Subcutaneous abdominal adipose tissue (tissue), 5 donors: ENCODE measurements around the gene NLRC5.

Experiments used
- H3K27ac ChIP-seq: one replicate; pipeline ENCODE4 v1.7.0; 2013; ENCODE audit warnings: low read depth, mild to moderate bottlenecking, inconsistent platforms, low read length, moderate library complexity
- H3K27me3 ChIP-seq, 5 donors: one replicate each; pipeline ENCODE4 v1.7.0; 2013; ENCODE audit warnings: low read length in 5 of 5, inconsistent platforms in 1 of 5; ENCODE audit not compliant: control insufficient read depth in 5 of 5, insufficient read depth in 4 of 5
- H3K36me3 ChIP-seq, 5 donors: one replicate each; pipeline ENCODE4 v1.7.0; 2013; ENCODE audit warnings: low read length in 5 of 5; ENCODE audit not compliant: control insufficient read depth in 5 of 5, insufficient read depth in 5 of 5
- H3K4me1 ChIP-seq, 5 donors: one replicate each; pipeline ENCODE4 v1.7.0; 2013; ENCODE audit warnings: low read length in 5 of 5, mild to moderate bottlenecking in 3 of 5, moderate library complexity in 1 of 5; ENCODE audit not compliant: control insufficient read depth in 5 of 5, insufficient read depth in 5 of 5
- H3K4me3 ChIP-seq, 5 donors: one replicate each; pipeline ENCODE4 v1.7.0; 2013; ENCODE audit warnings: low read length in 5 of 5, low read depth in 1 of 5
- H3K9ac ChIP-seq, 5 donors: one replicate each; pipeline ENCODE4 v1.7.0; 2013; ENCODE audit warnings: low read length in 5 of 5, mild to moderate bottlenecking in 4 of 5, moderate library complexity in 3 of 5
- H3K9me3 ChIP-seq, 5 donors: one replicate each; pipeline ENCODE4 v1.7.0; 2013; ENCODE audit warnings: low read length in 5 of 5; ENCODE audit not compliant: control insufficient read depth in 5 of 5
- donor health status: healthy.
- donor health status: healthy.
- donor health status: healthy.
- donor health status: healthy.
- donor health status: healthy.

NLRC5 gene

GRCh38 chr16:57091200-57091974 is 102.0 kb downstream of the NLRC5 start:
- no peaks in the 10 kb centered on the region for H3K27me3 ChIP-seq
- peak overlapping the region; percentile 69 for H3K27ac ChIP-seq
- H3K36me3 ChIP-seq: peaks cover 0 to 3% (median 0%) of the 10 kb centered on the region in 5 donors
- H3K4me3 ChIP-seq: peak overlapping the region; percentile 68 to 79 (median 75)
- H3K9ac ChIP-seq: peak overlapping the region in 4 of 5 donors; percentile 71 to 87 (median 78)
- no peaks in the 10 kb centered on the region for H3K9me3 ChIP-seq
- peaks cover 8 to 46% (median 41%) of the 10 kb centered on the region in 5 donors for H3K4me1 ChIP-seq

GRCh38 chr16:57091975-57092785 is 102.8 kb downstream of the NLRC5 start, which contains the start of gene CPNE2:
Gene CPNE2, plus strand, starts transcription at chr16:57092583. Its CDS starts 18,160 bp downstream, at chr16:57110743.
- Histone ChIP-seq H3K27me3 (no peaks in the 10 kb centered on the region), H3K9me3 (no peaks in the 10 kb centered on the region), H3K4me1 (peaks cover 8 to 46% (median 41%) of the 10 kb centered on the region in 5 donors), H3K4me3 (peak within 1 kb of the TSS; percentile 70 to 86 (median 79)), H3K27ac (peak within 1 kb of the TSS; percentile 70), H3K9ac (peak within 1 kb of the TSS; percentile 35 to 87 (median 76)), H3K36me3 (peaks cover 0 to 6% (median 0%) of the 10 kb centered on the region in 5 donors)

GRCh38 chr16:57092786-57093411 is 103.5 kb downstream of the NLRC5 start:
- no peaks in the 10 kb centered on the region for H3K9me3 ChIP-seq
- H3K27ac ChIP-seq: peak overlapping the region; percentile 70
- H3K36me3 ChIP-seq: peaks cover 0 to 8% (median 2%) of the 10 kb centered on the region in 5 donors
- no peaks in the 10 kb centered on the region for H3K27me3 ChIP-seq
- peaks cover 8 to 52% (median 41%) of the 10 kb centered on the region in 5 donors for H3K4me1 ChIP-seq
- peak overlapping the region; percentile 68 to 86 (median 73) for H3K4me3 ChIP-seq
- peak overlapping the region; percentile 30 to 79 (median 66) for H3K9ac ChIP-seq

GRCh38 chr16:57093666-57094564 is 104.6 kb downstream of the NLRC5 start:
- Histone ChIP-seq H3K36me3 (peaks cover 0 to 8% (median 2%) of the 10 kb centered on the region in 5 donors), H3K27me3 (no peaks in the 10 kb centered on the region), H3K4me3 (peak overlapping the region; percentile 68 to 86 (median 73)), H3K9ac (peak overlapping the region; percentile 30 to 79 (median 66)), H3K4me1 (peaks cover 8 to 58% (median 48%) of the 10 kb centered on the region in 5 donors), H3K27ac (peak overlapping the region; percentile 70), H3K9me3 (no peaks in the 10 kb centered on the region)

- peak overlapping the region; percentile 70 for H3K27ac ChIP-seq
- H3K9ac ChIP-seq: peak overlapping the region in 2 of 5 donors; percentile 64 to 66
- no peaks in the 10 kb centered on the region for H3K27me3 ChIP-seq
- no peaks in the 10 kb centered on the region for H3K9me3 ChIP-seq
- H3K36me3 ChIP-seq: peaks cover 0 to 8% (median 2%) of the 10 kb centered on the region in 5 donors
- peaks cover 8 to 64% (median 54%) of the 10 kb centered on the region in 5 donors for H3K4me1 ChIP-seq
- H3K4me3 ChIP-seq: peak overlapping the region in 3 of 5 donors; percentile 69 to 86 (median 79)
Observed at GRCh38 chr16:57094911-57095310, 105.6 kb downstream of the NLRC5 start.

- Histone ChIP-seq H3K9ac (peak overlapping the region in 1 of 5 donors; percentile 43), H3K27me3 (no peaks in the 10 kb centered on the region), H3K4me3 (no peak overlapping the region), H3K36me3 (peaks cover 0 to 8% (median 2%) of the 10 kb centered on the region in 5 donors), H3K9me3 (no peaks in the 10 kb centered on the region), H3K4me1 (peaks cover 8 to 60% (median 53%) of the 10 kb centered on the region in 5 donors), H3K27ac (no peak overlapping the region)
Observed at GRCh38 chr16:57096192-57096591, 106.8 kb downstream of the NLRC5 start.

- Histone ChIP-seq H3K4me1 (peaks cover 8 to 54% (median 49%) of the 10 kb centered on the region in 5 donors), H3K36me3 (peaks cover 0 to 8% (median 2%) of the 10 kb centered on the region in 5 donors), H3K27me3 (no peaks in the 10 kb centered on the region), H3K9me3 (no peaks in the 10 kb centered on the region), H3K4me3 (no peak overlapping the region), H3K27ac (no peak overlapping the region), H3K9ac (no peak overlapping the region)
Observed at GRCh38 chr16:57096793-57097192, 107.4 kb downstream of the NLRC5 start.

GRCh38 chr16:57098188-57098841 is 109.0 kb downstream of the NLRC5 start:
- Histone ChIP-seq H3K9me3 (no peaks in the 10 kb centered on the region), H3K27me3 (no peaks in the 10 kb centered on the region), H3K36me3 (peaks cover 0 to 8% (median 2%) of the 10 kb centered on the region in 5 donors), H3K4me3 (no peak overlapping the region), H3K27ac (no peak overlapping the region), H3K4me1 (peaks cover 8 to 47% (median 42%) of the 10 kb centered on the region in 5 donors), H3K9ac (peak overlapping the region in 1 of 5 donors; percentile 47)
